ENCODE data around the gene DNM3.
"Not testable (repeated sequence)": the region's sequence is repeated elsewhere in the genome, so short reads cannot be mapped to it uniquely, and the experiment has no call there.

DNM3 gene

GRCh38 chr1:171841050-171841910 lies at the start of gene DNM3:
Gene DNM3, plus strand, starts transcription at chr1:171841498. Its CDS starts 159 bp downstream, at chr1:171841657.
- DNase-seq = peak; percentile 78

GRCh38 chr1:171792656-171793369 lies 48.5 kb upstream of the DNM3 start:
- no peak for DNase-seq

- no peak for DNase-seq
These were observed 47.7 kb upstream of the DNM3 start for GRCh38 chr1:171793636-171794035.

DNA sequence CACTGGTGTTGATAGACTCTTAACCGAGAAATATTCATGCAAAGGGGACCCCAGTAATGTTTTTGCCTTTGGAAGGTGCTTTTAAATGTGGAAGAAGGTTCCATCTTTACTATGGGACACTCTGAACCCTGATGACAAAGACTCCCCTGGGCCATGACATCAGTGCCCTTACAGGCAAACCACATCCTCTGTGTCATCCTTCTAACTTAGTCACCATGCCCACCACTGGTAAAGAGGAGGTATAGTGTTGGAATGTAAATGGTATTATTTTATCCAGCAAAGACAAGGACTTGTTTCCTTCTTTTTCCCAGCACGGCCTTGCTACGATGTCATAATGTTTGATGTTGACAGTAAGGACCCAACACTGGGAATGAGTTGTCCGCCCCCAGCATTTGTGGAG lies 47.2 kb upstream of the DNM3 start:
- DNase-seq = peak; percentile 70

DNA sequence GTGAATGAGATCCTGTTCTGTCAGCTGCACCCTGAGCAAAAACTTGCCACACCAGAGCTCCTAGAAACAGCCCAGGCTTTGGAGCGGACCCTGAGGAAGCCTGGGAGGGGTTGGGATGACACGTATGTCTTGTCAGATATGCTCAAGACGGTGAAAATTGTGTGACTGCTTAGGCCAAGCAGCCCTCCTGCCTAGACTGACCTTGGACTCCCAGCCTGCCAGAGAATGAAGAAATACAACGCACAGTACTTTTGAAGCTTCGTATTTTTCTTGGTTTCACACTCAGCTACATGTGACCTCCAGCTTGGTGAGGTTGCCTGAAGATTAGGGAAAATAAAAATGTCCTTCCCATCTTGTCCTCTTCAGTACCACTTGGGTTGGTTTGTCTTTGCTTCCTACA lies 44.7 kb upstream of the DNM3 start:
- no peak for DNase-seq

GRCh38 chr1:171798311-171798710 lies 43.0 kb upstream of the DNM3 start:
- DNase-seq = no peak

DNA sequence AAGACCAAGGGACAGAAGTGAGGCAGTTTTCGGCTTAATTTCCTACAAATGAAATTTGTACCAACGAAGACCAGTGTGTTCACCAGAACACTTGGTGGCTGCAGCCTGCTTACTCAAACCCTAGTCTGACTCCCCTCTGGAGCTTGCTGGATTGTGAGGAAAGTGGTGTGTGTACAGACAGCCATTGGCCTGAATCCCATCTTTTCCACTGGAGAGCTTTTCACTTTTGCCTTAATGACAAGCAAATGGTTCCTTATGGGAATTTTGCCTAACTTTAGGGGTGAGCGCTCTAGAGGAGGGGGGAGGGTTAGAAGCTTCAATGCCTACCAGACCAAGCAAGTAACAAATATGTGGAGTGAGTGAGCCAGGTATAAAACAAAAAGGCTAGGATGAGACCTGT lies 42.5 kb upstream of the DNM3 start:
- no peak for DNase-seq

DNA sequence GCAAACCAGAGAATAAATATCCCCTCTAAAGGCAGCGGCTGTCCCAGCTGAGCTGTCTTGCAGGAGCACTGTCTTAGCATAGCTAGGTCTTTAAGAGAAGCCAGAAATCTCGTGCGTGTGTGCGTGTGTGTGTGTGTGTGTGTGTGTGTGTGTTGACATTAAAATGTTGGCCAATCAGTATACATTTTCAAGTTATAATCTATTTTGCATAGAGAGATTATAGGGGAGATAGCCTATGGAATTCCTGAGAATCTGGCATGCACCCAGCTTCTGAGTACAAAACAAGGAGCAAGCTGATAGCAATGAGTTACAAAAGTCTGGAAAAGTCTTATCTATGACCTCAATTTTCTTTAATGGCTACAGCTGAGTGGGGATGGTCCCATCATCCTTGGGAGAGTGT lies 42.1 kb upstream of the DNM3 start:
- DNase-seq = no peak

- not testable (repeated sequence) for DNase-seq
These were observed 41.6 kb upstream of the DNM3 start for GRCh38 chr1:171799698-171800097.

- DNase-seq = no peak
These were observed 41.0 kb upstream of the DNM3 start for GRCh38 chr1:171800342-171800741.

- DNase-seq = no peak
These were observed 40.4 kb upstream of the DNM3 start for GRCh38 chr1:171800851-171801250.

GRCh38 chr1:171801487-171801891 lies 39.8 kb upstream of the DNM3 start:
- no peak for DNase-seq

- no peak for DNase-seq
These were observed 39.1 kb upstream of the DNM3 start for GRCh38 chr1:171802207-171802606.

- DNase-seq = no peak
These were observed 38.3 kb upstream of the DNM3 start for GRCh38 chr1:171803045-171803444.

- DNase-seq = no peak
These were observed 37.8 kb upstream of the DNM3 start for GRCh38 chr1:171803461-171804022.

DNA sequence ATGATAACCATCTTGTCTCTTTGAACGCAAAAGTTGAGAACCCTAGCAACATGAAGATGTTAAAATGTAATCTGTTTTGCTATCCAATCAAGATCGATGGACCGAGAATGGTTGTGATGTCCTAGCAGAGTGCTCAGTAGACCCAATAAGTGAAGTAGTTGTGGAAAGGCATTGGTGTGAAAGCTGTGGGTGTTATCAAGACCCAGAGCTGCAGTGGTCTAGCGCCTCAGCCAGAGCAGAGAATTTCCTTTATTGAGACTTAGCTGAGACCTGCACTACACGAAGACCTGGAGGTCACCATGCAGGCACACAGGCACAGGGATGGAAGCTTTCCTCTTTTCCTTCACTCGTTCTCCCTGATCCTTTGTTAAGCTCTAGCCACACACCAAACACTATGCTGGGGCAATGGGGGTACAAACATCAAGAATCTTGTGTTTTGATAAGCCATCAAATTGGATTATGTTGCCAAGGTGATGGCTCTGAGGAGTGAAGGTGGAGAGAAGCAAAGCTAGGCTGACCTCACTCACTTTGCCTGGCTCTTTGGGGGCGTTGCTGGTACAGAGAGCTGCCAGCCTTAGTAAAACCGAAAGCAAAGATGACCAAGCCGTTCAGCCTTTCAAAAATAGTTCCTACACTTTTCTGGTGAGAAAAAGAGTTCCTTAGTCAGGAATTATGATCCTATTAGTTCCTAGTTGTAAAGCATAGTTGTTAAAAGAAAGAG lies 35.7 kb upstream of the DNM3 start:
- DNase-seq = no peak

DNA sequence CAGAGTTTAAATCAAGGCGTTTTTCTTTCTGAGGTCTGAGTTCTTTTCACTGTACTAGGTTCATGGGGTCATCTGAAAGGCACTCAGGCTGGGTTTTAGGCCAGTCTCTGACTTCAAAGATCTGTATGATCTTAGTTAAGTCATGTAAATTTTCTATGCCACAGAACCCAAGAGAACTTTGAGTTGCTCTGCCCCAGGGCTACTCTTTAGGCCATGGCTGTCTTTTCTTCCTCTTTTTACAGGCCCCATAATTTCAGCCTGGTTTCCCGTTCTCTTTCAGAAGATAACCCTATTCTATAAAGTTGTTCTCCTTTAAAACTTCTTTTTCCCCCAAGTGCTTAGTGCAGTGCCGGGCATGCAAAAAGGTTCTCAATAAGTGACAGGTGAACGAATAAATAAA lies 33.7 kb upstream of the DNM3 start:
- no peak for DNase-seq

GRCh38 chr1:171809834-171810233 lies 31.5 kb upstream of the DNM3 start:
- DNase-seq = no peak

- no peak for DNase-seq
These were observed 29.6 kb upstream of the DNM3 start for GRCh38 chr1:171811672-171812071.

DNA sequence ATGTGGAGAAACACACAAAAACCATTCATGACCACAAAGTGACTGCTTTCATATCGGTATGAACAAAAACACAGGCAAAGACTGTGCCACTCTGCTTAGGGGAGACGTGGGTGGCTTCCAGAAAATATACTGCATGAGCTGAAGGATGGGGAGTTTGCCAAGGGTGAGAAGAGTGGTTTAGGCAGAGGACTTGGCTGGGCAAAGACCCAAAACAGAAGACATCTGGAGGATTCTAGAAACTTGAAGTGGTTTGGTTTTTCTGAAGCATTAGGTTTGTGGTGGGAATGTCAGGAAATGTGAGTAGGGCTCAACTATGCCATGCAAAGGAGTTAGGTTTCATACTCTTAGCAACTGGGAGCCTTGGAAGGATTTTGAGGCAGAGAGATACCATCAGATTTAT lies 26.6 kb upstream of the DNM3 start:
- no peak for DNase-seq

- DNase-seq = no peak
These were observed 24.9 kb upstream of the DNM3 start for GRCh38 chr1:171816300-171816901.

DNA sequence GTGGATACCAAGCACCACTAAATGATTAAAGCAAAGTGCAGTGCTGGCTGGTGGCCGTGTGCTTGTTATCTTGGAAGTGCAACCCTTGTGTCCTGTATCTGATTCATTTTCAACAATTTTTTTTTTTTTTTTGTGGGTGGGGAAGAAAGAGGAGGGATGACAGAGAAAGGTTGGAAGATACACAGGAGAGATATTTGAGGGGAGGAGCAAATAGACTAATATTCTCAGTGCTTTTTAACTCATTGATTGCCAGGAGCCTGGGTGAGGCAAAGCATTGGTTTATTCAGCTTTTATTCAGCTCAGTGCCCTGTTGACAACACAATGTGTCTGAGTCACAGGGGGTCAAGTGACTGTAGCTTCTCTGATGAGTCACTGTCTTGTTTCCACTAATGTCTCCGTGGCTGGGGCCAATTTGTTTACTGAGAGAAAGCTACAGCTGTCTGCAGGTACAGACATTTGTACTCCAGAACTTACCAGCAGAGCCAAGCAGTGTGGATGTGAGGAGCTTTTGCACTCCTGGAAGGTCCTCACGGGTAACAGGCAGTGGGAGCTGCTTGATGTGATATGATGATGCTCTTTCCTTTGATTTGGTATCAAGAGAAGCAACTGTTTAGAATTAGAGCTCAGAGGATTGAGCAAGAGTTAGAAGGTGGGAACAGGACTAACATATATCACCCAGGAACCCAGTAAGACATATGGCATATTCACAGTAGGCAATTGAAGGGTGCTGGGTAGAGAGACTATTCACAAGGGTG lies 23.6 kb upstream of the DNM3 start:
- DNase-seq = peak; percentile 56

All from stimulated activated CD4-positive, alpha-beta T cell treated with anti-CD3 and anti-CD28 coated beads, Interleukin-15, amount 100 ng/mL, for 24 hours (primary cell).